Keratinocyte (primary cell): ENCODE data around the gene TEX55.

ENCODE experiments used
- CTCF ChIP-seq, 3 experiments: IDR thresholded peaks in 1 of 3; conservative IDR thresholded peaks in 1 of 3; optimal IDR thresholded peaks in 1 of 3; 2 replicates in 2 of 3; 3 replicates in 1 of 3; pipeline versions ENCODE3 to v1.5.1; 2011; ENCODE audit warnings: low read length in 3 of 3, mild to moderate bottlenecking in 3 of 3, moderate library complexity in 2 of 3, control low read depth in 1 of 3, inconsistent platforms in 1 of 3; ENCODE audit not compliant: insufficient read depth in 2 of 3; ENCODE audit errors: extremely low read depth in 1 of 3
- EZH2 ChIP-seq: IDR thresholded peaks from one replicate; pipeline ENCODE4 v1.6.1; 2012; ENCODE audit warnings: inconsistent platforms, mild to moderate bottlenecking, low read length, moderate library complexity

DNA sequence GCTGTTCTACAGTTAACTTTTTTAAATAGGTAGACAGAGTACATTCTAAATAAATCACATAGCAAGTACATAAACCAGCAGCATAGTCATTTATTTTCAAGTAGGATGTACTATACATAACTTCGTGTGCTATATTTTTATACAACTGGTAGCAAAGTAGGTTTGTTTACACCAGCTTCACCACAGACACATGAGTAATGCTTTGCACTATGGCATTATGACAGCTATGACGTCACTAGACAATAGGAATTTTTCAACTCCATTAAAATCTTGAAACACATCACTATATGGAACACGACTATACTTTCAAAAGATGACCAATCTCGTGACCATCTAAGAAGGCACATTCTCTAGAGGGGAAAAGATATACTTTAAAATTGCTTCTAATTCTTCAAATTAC is 3.5 kb downstream of the TEX55 start:
- TF ChIP-seq CTCF (optimal IDR thresholded peaks at IDR 0.05 in 1 of 3, IDR thresholded peaks at IDR 0.05 in 1 of 3, conservative IDR thresholded peaks at IDR 0.05 in 1 of 3; ENCODE audit: extremely low read depth in 1 of 3, insufficient read depth in 2 of 3, low read length in 3 of 3): no peak
- no peak for TF ChIP-seq EZH2
